Measurements from ENCODE around the gene GTF2H2C_2.
"Not testable (repeated sequence)": the region's sequence is repeated elsewhere in the genome, so short reads cannot be mapped to it uniquely, and the experiment has no call there.

The GTF2H2C_2 gene

DNA sequence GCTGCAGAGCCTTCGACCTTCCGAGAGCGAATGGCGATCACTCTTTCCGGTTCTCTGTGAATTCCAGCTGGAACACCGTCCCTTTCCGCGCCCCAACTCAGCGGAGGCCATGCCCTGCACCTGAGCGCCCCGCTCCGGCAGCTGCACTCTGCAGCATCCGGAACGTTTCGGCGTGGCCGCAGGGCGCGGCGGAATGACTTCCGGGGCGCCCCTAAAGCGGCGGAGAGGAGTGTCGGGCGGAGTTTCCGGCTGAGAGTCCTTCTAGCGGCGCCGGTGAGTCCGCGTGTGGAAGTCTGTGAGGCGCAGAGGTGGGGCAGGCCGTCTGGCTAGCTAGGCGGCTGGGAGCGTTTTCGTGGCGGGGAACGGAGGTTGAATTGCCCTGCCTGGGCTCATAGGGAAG, at the start of gene GTF2H2C_2:
Gene GTF2H2C_2, plus strand, starts transcription at position 252 of the 400 bp plus-strand sequence.
- not testable (repeated sequence) for H3K4me3 ChIP-seq (ENCODE audit: low read depth, low read length); DNase-seq (ENCODE audit: low read depth)

DNA sequence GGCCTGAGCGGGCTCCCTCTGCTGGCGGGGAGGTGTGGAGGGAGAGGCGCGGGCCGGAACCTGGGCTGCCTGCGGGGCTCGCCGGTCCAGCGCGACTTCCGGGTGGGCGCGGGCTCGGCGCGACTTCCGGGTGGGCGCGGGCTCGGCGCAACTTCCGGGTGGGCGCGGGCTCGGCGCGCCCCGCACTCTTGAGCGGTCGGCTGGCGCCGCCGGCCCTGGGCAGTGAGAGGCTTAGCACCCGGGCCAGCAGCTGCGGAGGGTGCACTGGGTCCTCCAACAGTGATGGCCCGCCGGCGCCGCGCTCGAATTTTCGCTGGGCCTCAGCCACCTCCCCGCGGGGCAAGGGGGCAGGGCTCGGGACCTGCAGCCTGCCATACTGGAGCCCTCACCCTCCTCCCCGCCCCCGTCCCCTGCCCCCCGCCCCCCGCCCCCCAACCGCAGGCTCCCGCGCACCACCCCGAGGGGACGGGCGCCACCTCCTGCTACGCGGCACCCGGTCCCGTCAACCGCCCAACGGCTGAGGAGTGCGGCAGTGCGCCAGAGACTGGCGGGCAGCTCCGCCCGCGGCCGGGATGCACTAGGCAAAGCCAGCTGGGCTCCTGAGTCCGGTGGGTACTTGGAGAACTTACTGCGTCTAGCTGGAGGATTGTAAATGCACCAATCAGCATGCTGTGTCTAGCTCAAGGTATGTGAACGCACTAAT, 14.0 kb upstream of the GTF2H2C_2 start:
- DNase-seq (ENCODE audit: low read depth) = peak; percentile 69
- peak overlapping the region; percentile 57 for H3K4me3 ChIP-seq (ENCODE audit: low read depth, low read length)

DNA sequence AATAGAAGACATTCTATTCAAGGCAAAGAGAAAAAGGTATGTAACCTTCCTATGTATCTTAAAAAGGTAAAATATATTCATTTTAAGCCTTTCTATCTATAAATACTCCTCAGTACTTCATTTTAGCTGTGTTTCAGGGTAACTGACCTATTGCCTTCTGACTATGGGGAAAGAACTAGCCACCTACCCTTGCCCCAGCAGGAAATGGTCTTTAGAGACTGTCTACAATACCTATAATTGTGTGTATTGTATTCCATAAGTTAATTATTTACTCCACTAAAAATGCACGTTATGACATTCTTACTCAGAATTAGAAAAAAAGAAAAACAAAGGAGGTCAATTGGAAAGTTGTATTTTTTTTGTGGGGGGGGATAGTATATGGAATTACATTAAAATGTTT, 6.2 kb downstream of the GTF2H2C_2 start:
- H3K4me3 ChIP-seq (ENCODE audit: low read depth, low read length); DNase-seq (ENCODE audit: low read depth): not testable (repeated sequence)

DNA sequence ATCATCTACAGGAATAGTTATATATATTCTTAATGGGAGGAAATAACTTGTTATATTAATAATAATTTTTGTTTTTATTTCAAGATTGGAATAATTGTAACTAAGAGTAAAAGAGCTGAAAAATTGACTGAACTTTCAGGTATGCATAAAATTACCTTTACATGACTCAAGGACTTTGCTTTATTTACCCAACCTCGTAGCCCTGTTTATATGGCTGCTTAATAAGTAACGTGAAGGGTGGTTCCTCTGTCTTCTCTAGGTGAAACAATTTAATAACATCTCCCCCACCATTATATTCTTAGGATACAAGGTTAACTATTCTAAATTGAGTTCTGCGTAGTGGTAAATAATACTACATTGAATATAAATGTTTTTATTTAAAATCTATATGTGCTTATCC, 8.0 kb downstream of the GTF2H2C_2 start:
- DNase-seq (ENCODE audit: low read depth); H3K4me3 ChIP-seq (ENCODE audit: low read depth, low read length): not testable (repeated sequence)

DNA sequence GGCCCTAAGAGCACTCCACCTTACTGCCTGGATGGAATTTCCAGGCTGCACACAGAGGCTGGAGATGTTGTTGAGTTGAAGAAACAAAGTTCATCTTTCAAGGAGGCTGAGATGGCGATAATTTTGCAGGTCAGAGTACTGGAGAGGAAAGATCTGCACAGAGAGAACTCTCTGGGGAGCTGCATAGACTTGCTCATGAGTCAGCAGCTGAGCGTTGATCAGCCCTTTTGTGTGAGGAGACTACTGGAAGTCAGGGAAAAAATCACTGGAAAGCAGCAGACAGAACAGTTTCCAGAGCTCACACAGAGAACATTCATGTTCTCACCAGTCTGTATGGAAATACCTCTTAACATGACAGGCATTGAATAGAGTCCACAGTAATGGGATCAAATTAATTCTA, 23.4 kb downstream of the GTF2H2C_2 start:
- not testable (repeated sequence) for H3K4me3 ChIP-seq (ENCODE audit: low read depth, low read length); DNase-seq (ENCODE audit: low read depth)

DNA sequence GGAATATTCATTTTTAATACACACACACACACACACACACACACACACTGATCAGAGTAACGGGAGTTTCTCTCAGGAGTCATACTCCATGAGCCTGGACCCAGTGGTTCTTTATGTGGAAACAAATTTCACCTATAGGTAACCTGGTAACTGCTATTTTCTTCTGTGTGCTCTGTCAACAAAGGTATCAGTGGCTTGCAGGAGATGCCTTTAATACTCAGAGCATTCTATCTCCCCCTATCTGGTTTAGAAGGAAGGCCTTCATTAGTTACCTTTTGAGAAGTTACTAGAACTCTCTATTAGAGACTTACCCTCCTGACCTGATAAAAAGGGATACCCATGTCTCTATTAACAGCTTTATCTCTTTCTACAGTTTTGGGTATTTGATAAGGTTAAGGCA, 34.4 kb downstream of the GTF2H2C_2 start:
- not testable (repeated sequence) for DNase-seq (ENCODE audit: low read depth); H3K4me3 ChIP-seq (ENCODE audit: low read depth, low read length)

DNA sequence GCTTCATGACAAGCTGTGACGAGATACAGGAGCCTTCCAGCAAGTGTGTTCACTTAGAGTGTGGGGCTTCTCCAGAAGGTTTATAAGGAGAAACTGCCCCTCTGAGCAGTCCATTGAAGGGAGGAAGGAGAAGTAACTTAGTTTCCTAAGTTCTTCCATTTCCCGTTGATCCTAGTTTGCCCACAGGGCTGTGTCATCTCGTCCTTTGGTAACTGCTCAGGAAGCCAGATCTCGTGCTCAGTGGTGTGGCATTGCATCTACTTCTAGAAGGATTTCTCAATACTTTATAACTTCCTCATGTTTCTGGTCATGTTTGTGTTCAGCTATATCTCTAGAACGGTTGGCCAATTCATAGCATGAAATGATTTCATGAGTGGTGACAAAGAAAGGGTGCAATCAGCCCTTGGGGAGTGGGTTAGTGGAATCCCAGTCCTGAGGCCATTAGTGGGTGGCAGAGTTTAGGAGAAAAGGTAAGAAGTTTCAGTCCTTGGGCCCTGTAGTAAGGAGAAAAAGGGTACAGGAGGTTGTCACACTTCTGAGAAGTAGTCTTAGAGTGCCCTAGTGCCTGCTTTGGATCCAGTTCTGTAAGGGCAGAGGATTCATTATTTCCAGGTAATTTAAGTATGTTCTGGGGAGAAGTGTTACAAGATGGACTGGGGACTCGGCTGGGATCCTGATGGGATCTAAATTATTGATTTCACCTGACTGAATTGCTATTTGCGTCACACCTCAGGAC, 36.2 kb downstream of the GTF2H2C_2 start:
- DNase-seq (ENCODE audit: low read depth); H3K4me3 ChIP-seq (ENCODE audit: low read depth, low read length): not testable (repeated sequence)

DNA sequence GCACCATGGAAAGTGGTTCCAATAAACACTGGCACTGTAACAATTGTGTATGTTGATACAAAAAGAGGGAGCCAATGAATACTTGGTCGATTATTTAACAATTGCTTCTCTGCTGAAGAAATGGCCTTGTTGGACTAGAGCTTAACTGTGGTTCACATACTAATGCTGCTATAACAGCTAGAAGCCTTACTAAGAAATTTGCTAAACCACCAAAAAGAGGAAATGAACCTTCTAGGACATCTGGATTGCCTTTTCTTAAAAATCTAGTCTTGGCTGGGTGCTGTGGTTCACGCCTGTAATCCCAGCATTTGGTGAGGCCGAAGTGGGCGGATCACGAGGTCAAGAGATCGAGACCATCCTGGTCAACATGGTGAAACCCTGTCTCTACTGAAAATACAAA, 41.9 kb downstream of the GTF2H2C_2 start:
- not testable (repeated sequence) for DNase-seq (ENCODE audit: low read depth); H3K4me3 ChIP-seq (ENCODE audit: low read depth, low read length)

DNA sequence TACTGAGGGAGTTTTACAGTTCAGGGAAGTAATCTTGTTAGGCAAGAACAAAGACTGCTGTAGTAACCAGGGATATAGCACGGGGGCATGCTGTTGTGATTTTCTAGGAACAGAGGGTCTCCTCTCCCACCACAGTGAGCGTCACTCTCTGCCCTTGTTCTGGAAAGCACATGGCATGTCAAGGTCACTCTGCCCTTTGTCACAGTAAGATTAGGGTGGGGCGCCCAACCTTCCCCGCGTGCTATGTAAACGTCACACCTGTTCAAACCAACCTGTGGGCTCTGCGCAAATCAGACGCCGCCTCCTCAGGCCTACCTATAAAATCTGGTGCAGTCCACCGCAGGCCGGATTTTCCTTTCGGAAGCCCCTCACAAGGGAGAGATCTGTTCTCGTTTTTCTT, 44.0 kb downstream of the GTF2H2C_2 start:
- DNase-seq (ENCODE audit: low read depth) = peak; percentile 0
- H3K4me3 ChIP-seq (ENCODE audit: low read depth, low read length) = not testable (repeated sequence)

DNA sequence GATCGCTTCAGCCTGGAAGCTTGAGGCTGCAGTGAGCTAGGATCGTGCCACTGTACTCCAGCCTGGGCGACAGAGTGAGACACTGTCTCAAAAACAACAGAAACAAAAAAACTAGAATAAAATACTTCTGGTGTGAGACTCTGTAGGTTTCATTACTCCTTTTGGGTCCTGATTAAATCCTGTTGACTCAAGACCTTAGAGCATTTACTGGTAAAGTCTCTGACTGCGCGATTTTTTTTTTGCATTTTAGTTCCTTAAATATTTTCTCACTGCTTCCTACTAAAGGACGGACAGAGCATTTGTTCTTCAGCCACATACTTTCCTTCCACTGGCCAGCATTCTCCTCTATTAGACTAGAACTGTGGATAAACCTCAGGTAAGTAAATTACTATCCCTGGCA, 46.8 kb downstream of the GTF2H2C_2 start:
- not testable (repeated sequence) for H3K4me3 ChIP-seq (ENCODE audit: low read depth, low read length); DNase-seq (ENCODE audit: low read depth)

DNA sequence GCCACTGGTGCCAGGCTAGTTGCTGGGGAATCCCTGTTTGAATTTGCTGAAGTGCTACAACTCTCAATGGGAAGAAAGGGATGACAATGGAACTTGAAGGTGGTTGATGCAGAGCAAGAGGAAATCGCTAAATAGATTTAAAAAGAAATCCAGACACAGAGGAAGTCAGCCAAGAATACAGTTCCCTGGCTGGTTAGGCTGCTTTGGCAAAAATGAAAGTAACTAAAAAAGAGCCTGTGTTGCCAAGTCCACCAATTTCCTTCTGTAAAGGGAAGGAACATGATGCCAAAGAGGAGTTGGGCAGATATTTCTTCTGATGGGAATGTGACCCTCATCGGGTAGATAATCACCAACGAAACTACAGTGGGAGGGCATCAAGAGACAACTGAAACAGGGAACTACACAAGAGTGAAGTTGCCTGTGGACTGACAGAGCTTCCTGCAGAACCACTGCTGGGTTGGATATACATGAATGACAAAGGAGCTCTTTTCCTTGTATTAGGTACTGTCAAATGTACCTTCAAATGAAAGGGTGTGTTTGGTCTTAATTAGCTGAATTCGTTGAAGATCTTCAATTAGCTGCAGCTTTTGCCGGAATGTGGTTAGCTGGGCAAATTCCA, 49.0 kb downstream of the GTF2H2C_2 start:
- not testable (repeated sequence) for H3K4me3 ChIP-seq (ENCODE audit: low read depth, low read length); DNase-seq (ENCODE audit: low read depth)

DNA sequence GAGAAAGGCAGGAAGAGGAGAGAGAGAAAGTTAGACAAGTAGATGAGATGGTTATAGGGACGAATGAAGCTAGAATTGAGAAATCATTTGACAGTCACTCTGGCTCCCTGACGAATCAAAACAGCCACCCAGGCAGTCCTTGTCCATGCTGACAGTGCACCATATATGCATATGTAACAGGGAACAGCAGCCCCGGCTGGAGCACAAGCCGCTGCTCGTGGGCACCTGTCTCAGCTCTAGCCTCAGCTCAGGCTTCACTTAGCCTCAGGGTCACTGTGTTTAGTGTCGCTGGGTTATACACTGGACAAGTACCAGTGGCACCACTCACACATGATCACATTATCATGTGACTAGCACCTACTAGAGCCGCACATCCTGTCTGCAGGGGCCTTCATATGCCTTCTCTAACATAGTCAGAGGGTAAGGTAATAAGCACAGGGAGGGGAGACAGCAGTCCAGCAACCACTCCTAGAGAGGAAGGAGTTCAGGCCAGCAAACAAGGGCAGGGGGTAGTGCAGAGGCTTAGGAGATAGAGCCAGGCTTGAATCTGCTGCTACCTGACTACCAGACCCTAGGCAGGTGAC, 54.9 kb downstream of the GTF2H2C_2 start:
- not testable (repeated sequence) for DNase-seq (ENCODE audit: low read depth); H3K4me3 ChIP-seq (ENCODE audit: low read depth, low read length)
